HG02885 (cell line): Measurements from ENCODE around the gene SCNN1B.
"Not testable (repeated sequence)": the region's sequence is repeated elsewhere in the genome, so short reads cannot be mapped to it uniquely, and the experiment has no call there.

ENCODE experiments used
- ATAC-seq: cut with Tn5 transposase; IDR thresholded peaks from one replicate; pipeline ENCODE4 v1.9.1; 2021; ENCODE audit warnings: mild to moderate bottlenecking; ENCODE audit not compliant: unreplicated experiment, poor library complexity

Gene SCNN1B

DNA sequence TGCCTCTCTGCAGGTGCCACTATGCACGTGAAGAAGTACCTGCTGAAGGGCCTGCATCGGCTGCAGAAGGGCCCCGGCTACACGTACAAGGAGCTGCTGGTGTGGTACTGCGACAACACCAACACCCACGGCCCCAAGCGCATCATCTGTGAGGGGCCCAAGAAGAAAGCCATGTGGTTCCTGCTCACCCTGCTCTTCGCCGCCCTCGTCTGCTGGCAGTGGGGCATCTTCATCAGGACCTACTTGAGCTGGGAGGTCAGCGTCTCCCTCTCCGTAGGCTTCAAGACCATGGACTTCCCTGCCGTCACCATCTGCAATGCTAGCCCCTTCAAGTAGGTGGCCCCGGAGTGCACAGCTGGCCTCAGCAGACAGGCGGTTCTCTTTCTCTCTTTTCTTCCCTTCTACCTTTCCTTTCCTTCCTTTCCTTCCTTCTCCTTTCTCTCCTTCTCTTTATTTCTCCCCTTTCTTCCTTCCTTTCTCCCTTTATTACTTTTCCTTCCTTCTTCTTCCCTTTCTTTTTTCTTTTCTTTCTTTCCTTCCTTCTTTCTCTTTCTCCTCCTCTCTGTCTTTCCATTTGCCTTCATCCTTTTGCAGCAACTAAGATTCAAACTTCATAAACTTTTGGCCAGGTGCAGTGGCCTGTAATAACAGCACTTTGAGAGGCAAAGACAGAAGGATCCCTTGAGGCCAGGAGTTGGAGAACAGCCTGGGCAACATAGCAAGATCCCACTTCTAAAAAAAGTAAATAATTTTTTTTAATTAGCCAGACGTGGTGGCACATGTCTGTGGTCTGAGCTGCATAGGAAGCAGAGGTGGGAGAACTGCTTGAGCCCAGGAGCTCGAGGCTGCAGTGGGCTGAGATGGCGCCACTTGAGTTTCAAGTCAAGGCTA lies 46.7 kb downstream of the SCNN1B start:
- ATAC-seq, result no peak

GRCh38 chr16:23351360-23351759 lies 49.3 kb downstream of the SCNN1B start:
- no peak for ATAC-seq

- ATAC-seq, result no peak
Measured at GRCh38 chr16:23353440-23353839, 51.3 kb downstream of the SCNN1B start.

GRCh38 chr16:23354246-23354645 lies 52.1 kb downstream of the SCNN1B start:
- ATAC-seq, result no peak

GRCh38 chr16:23355106-23355670 lies 53.1 kb downstream of the SCNN1B start:
- ATAC-seq, result no peak

GRCh38 chr16:23356941-23357340 lies 54.8 kb downstream of the SCNN1B start:
- no peak for ATAC-seq

DNA sequence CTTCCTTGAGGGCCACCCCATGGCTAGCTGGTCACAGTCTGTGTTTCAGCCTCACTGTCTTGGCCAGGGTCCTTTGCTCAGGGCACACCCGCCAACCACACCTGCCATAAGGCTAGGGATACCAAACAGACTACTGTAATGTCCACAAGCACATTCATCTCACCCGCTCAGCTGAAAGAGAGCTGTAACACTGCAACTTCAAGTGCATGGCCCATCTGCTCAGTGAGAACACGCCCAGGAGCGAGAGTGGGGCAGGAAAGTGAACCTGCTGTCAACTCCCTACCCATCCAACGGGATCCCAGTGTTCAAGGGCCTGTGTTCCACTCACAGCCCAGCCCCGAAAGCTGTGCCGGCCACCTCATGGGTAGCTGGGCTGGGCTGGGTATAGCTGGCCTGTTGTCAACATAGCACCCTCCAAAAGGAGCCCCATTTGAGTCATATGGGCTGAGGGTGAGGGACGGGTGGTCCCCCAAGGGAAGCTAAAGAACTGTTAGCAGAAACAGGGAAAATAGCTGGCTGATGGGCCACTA lies 55.7 kb downstream of the SCNN1B start:
- ATAC-seq, result no peak

GRCh38 chr16:23359092-23359760 lies 57.1 kb downstream of the SCNN1B start:
- no peak for ATAC-seq

- ATAC-seq, result no peak
Measured at GRCh38 chr16:23362460-23363317, 60.6 kb downstream of the SCNN1B start.

DNA sequence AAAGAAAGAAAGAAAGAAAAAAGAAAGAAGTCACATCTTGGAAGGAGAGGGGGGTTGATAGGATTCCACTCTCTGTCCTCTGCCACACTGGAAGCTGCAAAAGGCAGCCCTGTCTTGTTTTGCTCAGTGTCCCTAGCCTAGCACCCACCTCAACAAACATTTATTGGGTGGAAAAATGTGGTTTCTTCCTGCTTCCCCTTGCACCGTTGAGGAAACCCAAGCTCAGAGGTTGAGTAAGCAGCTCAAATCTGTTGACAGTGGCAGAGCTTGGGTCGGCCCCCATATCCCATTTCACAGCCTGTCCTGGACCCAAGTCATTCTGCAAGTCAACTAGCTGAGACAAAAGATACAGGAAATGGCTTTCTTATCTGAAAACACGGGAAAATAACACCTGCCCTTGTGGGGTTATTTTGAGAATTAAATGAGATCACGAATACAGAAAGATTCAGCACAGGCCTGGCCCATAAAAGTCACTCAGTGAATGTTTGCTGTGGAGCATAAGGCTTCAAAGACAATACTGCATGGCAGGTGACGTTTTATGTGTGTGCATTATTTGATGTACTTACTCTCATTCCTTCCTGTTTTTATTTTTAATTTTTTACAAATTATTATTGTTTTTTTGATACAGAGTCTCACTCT lies 63.6 kb downstream of the SCNN1B start:
- ATAC-seq, result no peak

DNA sequence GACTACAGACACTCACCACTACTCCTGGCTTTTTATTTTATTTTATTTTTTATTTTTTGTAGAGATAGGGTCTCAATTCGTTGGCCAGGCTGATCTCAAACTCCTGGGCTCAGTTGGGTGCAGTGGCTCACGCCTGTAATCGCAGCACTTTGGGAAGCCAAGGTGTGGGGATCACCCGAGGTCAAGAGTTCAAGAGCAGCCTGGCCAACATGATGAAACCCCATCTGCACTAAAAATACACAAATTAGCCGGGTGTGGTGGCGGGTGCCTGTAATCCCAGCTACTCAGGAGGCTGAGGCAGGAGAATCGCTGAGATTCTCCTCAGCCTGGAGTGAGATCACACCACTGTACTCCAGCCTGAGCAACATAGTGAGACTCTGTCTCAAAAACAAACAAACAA lies 64.2 kb downstream of the SCNN1B start:
- not testable (repeated sequence) for ATAC-seq

DNA sequence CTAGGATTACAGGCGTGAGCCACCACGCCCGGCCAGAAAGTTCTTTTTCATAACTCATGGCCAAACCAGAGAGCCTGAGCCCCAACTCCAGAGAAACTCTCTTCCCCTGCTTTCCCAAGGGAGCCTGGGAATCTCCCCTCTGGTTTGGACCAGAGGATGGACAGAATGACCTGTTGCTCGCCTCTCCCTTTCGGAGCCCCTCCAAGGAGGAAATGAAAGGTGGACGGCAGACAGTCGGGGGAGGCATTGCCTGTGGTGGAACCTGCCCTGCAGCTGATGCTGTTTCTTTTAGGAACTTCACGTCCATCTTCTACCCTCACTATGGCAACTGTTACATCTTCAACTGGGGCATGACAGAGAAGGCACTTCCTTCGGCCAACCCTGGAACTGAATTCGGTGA lies 65.5 kb downstream of the SCNN1B start:
- no peak for ATAC-seq

- ATAC-seq, result no peak
Measured at GRCh38 chr16:23367988-23368387, 65.9 kb downstream of the SCNN1B start.

- no peak for ATAC-seq
Measured at GRCh38 chr16:23368469-23368868, 66.4 kb downstream of the SCNN1B start.

DNA sequence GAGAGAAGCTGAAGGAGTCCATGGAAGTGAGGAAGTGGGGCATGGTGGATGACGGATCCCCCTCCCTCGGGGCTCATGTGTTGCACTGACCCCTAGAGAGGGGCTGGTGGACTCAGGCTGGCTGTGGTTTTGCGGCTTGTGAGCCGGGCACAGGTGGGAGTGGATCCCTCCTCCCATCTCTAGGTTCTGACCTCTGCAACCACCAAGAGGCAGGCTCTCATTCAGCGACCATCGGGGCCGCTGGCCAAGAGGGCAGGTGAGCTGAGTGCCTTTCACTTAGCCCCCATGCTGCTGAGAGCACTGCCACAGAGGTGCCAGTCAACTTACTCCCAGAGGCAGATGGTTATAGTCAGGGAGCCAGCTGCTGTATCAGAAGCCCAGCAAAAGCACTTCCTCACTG lies 67.3 kb downstream of the SCNN1B start:
- no peak for ATAC-seq

- ATAC-seq, result no peak
Measured at GRCh38 chr16:23371368-23371767, 69.3 kb downstream of the SCNN1B start.

DNA sequence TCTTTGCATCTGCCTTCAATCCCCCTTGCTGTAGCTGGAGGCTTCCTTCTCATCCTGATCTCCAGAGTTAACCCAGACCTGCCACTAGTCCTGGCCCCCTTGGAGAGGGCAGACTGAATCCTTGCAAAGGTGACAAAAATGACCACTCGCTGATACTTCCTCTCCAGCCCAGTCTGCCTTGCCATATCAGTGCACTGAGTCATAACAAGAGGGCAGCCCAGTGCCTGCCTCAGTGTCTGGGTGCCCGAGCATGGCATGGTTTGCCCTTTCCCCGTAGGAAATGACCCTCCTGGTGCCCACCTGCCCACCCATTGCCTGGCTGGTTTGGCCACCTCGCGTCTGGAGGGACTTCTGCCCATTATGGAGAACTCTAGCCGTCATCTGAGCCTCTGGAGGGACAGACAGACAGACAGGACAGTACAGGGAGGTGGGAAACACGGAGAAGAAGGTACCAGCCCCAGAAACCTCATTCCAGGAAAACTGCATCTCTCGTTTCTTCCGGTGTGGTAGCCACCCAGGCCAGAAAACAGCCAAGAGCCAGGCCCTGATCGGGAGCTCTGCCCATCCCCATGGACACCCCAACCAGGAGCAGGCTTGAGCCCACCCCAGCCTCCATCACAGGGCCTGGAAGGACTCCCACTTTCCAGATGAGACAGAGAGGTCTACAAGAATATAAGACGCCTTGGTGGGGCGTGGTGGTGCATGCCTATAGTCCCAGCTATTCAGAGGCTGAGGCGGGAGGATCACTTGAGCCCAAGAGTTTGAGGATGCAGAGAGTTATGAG lies 71.5 kb downstream of the SCNN1B start:
- no peak for ATAC-seq

GRCh38 chr16:23374721-23375510 lies 72.8 kb downstream of the SCNN1B start:
- ATAC-seq, result no peak
